NT2/D1 (cell line): ENCODE results near the gene MIEF2.

ENCODE experiments used
- DNase-seq: peaks from one replicate; pipeline ENCODE4 v3.0.0-alpha.2; 2011; ENCODE audit warnings: low read depth, low spot score
- H3K27me3 ChIP-seq: 2 replicates; pipeline ENCODE4 v1.6.0; 2011; ENCODE audit warnings: mild to moderate bottlenecking; ENCODE audit not compliant: insufficient read length, insufficient read depth
- H3K36me3 ChIP-seq: 2 replicates; pipeline ENCODE4 v1.6.1; 2011; ENCODE audit warnings: mild to moderate bottlenecking, low read length, mixed read lengths; ENCODE audit not compliant: insufficient read depth, insufficient read length
- H3K4me1 ChIP-seq: 2 replicates; pipeline ENCODE4 v1.5.1; 2011; ENCODE audit not compliant: insufficient read depth, insufficient read length
- H3K4me3 ChIP-seq: 2 replicates; pipeline ENCODE4 v1.5.1; 2011; ENCODE audit warnings: low read depth; ENCODE audit not compliant: insufficient read length
- H3K9ac ChIP-seq: 2 replicates; pipeline ENCODE4 v1.6.0; 2011; ENCODE audit warnings: low read depth; ENCODE audit not compliant: insufficient read length
- H3K9me3 ChIP-seq: 2 replicates; pipeline ENCODE4 v1.5.1; 2011; ENCODE audit warnings: mild to moderate bottlenecking, low read length; ENCODE audit not compliant: insufficient read depth
- SUZ12 ChIP-seq: IDR thresholded peaks from 2 replicates; pipeline ENCODE4 v1.6.1; 2011; ENCODE audit not compliant: insufficient read length, insufficient read depth; ENCODE audit errors: extremely low read depth
- YY1 ChIP-seq: IDR thresholded peaks from 2 replicates; pipeline ENCODE4 v1.6.1; 2011; ENCODE audit not compliant: insufficient read length, insufficient read depth
- ZNF274 ChIP-seq: IDR thresholded peaks from 2 replicates; pipeline ENCODE4 v1.6.1; 2011; ENCODE audit warnings: mild to moderate bottlenecking, low read depth, low read length

MIEF2 gene

GRCh38 chr17:18253947-18254821, 6.3 kb upstream of the MIEF2 start:
- H3K4me3 ChIP-seq = no peak overlapping the region
- H3K9me3 ChIP-seq = no peaks in the 10 kb centered on the region
- H3K27me3 ChIP-seq = no peaks in the 10 kb centered on the region
- no peak overlapping the region for H3K9ac ChIP-seq
- TF ChIP-seq YY1 (no peak), ZNF274 (no peak), SUZ12 (no peak)
- H3K36me3 ChIP-seq = peaks cover 70% of the 10 kb centered on the region
- DNase-seq = no peak
- no peaks in the 10 kb centered on the region for H3K4me1 ChIP-seq

- DNase-seq = no peak
Measured at GRCh38 chr17:18254888-18255649, 5.4 kb upstream of the MIEF2 start.

GRCh38 chr17:18256351-18256750, 4.1 kb upstream of the MIEF2 start:
- H3K4me3 ChIP-seq = no peak overlapping the region
- TF ChIP-seq YY1 = no peak

More at GRCh38 chr17:18254888-18255649, 5.4 kb upstream of the MIEF2 start:
- no peaks in the 10 kb centered on the region for H3K9me3 ChIP-seq
- TF ChIP-seq YY1 (no peak), ZNF274 (no peak), SUZ12 (no peak)
- H3K4me1 ChIP-seq = no peaks in the 10 kb centered on the region
- H3K27me3 ChIP-seq = no peaks in the 10 kb centered on the region
- H3K9ac ChIP-seq = no peak overlapping the region
- H3K4me3 ChIP-seq = no peak overlapping the region
- peaks cover 68% of the 10 kb centered on the region for H3K36me3 ChIP-seq

GRCh38 chr17:18256776-18257175, 3.7 kb upstream of the MIEF2 start:
- H3K9me3 ChIP-seq = no peaks in the 10 kb centered on the region
- H3K9ac ChIP-seq = peak overlapping the region; percentile 87
- peak overlapping the region; percentile 78 for H3K4me3 ChIP-seq
- H3K36me3 ChIP-seq = peaks cover 51% of the 10 kb centered on the region
- no peak for DNase-seq
- TF ChIP-seq YY1 (no peak), SUZ12 (no peak), ZNF274 (no peak)
- H3K4me1 ChIP-seq = no peaks in the 10 kb centered on the region
- H3K27me3 ChIP-seq = no peaks in the 10 kb centered on the region

More at GRCh38 chr17:18256351-18256750, 4.1 kb upstream of the MIEF2 start:
- peak overlapping the region; percentile 87 for H3K9ac ChIP-seq
- DNase-seq = no peak
- no peaks in the 10 kb centered on the region for H3K4me1 ChIP-seq
- peaks cover 55% of the 10 kb centered on the region for H3K36me3 ChIP-seq
- H3K9me3 ChIP-seq = no peaks in the 10 kb centered on the region
- H3K27me3 ChIP-seq = no peaks in the 10 kb centered on the region

- H3K9ac ChIP-seq = peak overlapping the region; percentile 87
- no peaks in the 10 kb centered on the region for H3K27me3 ChIP-seq
- TF ChIP-seq ZNF274 = no peak
- TF ChIP-seq SUZ12 = no peak
- TF ChIP-seq YY1 = no peak
- H3K4me3 ChIP-seq = peak overlapping the region; percentile 78
- no peaks in the 10 kb centered on the region for H3K9me3 ChIP-seq
- peaks cover 44% of the 10 kb centered on the region for H3K36me3 ChIP-seq
- no peaks in the 10 kb centered on the region for H3K4me1 ChIP-seq
- DNase-seq = no peak
Measured at GRCh38 chr17:18257268-18257981, 3.0 kb upstream of the MIEF2 start.

- H3K4me1 ChIP-seq = no peaks in the 10 kb centered on the region
- no peak for DNase-seq
- no peak for TF ChIP-seq SUZ12
- TF ChIP-seq ZNF274 = no peak
- no peak for TF ChIP-seq YY1
Measured at GRCh38 chr17:18257982-18258355, 2.5 kb upstream of the MIEF2 start.

More at GRCh38 chr17:18257982-18258355, 2.5 kb upstream of the MIEF2 start:
- peaks cover 45% of the 10 kb centered on the region for H3K36me3 ChIP-seq
- H3K9me3 ChIP-seq = no peaks in the 10 kb centered on the region
- peak overlapping the region; percentile 78 for H3K4me3 ChIP-seq
- peak overlapping the region; percentile 87 for H3K9ac ChIP-seq
- no peaks in the 10 kb centered on the region for H3K27me3 ChIP-seq
